CD14-positive monocyte (primary cell): Measurements from ENCODE around the gene IDI1. TPM values are rescaled to one million over a fixed set of nuclear protein-coding genes. Genes with fewer than 3 reads are reported as not detected.

Experiments used
- DNase-seq, 3 donors: peaks; one replicate each; pipeline ENCODE4 v3.0.0-alpha.2; 2011 to 2022
- H2AFZ ChIP-seq: 2 replicates; pipeline ENCODE4 v1.6.0; 2012; ENCODE audit warnings: mild to moderate bottlenecking, low read depth, low read length, inconsistent platforms; ENCODE audit not compliant: insufficient read depth, poor library complexity, severe bottlenecking
- H3K27ac ChIP-seq, 2 donors: 1 replicate in 1 of 2; 2 replicates in 1 of 2; pipeline ENCODE4 v1.5.1; 2012 to 2013; ENCODE audit warnings: low read length in 2 of 2, control low read depth in 1 of 2, inconsistent platforms in 1 of 2, low read depth in 1 of 2, mild to moderate bottlenecking in 1 of 2
- H3K27me3 ChIP-seq, 2 donors: one replicate each; pipeline versions ENCODE4 v1.6.0 to v1.6.1; 2011 to 2013; ENCODE audit warnings: low read length in 2 of 2; ENCODE audit not compliant: control insufficient read depth in 2 of 2, insufficient read depth in 2 of 2
- H3K36me3 ChIP-seq, 2 donors: replicated peaks in 1 of 2; 1 replicate in 1 of 2; 2 replicates in 1 of 2; pipeline versions ENCODE4 v1.5.1 to v1.6.1; 2012 to 2013; ENCODE audit warnings: low read length in 2 of 2, control low read depth in 1 of 2, inconsistent platforms in 1 of 2, mild to moderate bottlenecking in 1 of 2; ENCODE audit not compliant: insufficient read depth in 2 of 2, control insufficient read depth in 1 of 2
- H3K4me1 ChIP-seq, 2 donors: 1 replicate in 1 of 2; 2 replicates in 1 of 2; pipeline versions ENCODE4 v1.5.1 to v1.6.1; 2012 to 2013; ENCODE audit warnings: low read length in 2 of 2, control low read depth in 1 of 2, inconsistent platforms in 1 of 2, mild to moderate bottlenecking in 1 of 2, moderate library complexity in 1 of 2; ENCODE audit not compliant: insufficient read depth in 2 of 2, control insufficient read depth in 1 of 2
- H3K4me2 ChIP-seq: replicated peaks from 2 replicates; pipeline ENCODE3; 2012; ENCODE audit warnings: low read length, moderate library complexity, mild to moderate bottlenecking; ENCODE audit not compliant: poor library complexity, severe bottlenecking; ENCODE audit errors: extremely low read depth
- H3K4me3 ChIP-seq, 3 experiments: fragments of 200-600 bp in 1 of 3; sonication (generic) in 1 of 3; replicated peaks in 1 of 3; 1 replicate in 2 of 3; 2 replicates in 1 of 3; pipeline ENCODE4 v1.5.1; 2011 to 2013; ENCODE audit warnings: low read length in 3 of 3, mild to moderate bottlenecking in 3 of 3, control low read depth in 2 of 3, low read depth in 2 of 3, inconsistent platforms in 1 of 3, moderate library complexity in 1 of 3
- H3K79me2 ChIP-seq: 2 replicates; pipeline ENCODE4 v1.6.0; 2012; ENCODE audit warnings: mild to moderate bottlenecking, control low read depth, inconsistent platforms, low read length, moderate library complexity; ENCODE audit not compliant: insufficient read depth
- H3K9ac ChIP-seq: 2 replicates; pipeline ENCODE4 v1.6.0; 2017; ENCODE audit warnings: low read length, mild to moderate bottlenecking; ENCODE audit not compliant: insufficient read depth, poor library complexity, severe bottlenecking
- H3K9me3 ChIP-seq, 2 donors: replicated peaks in 1 of 2; 1 replicate in 1 of 2; 2 replicates in 1 of 2; pipeline versions ENCODE4 v1.5.1 to v1.6.1; 2012 to 2013; ENCODE audit warnings: low read length in 2 of 2, control low read depth in 1 of 2; ENCODE audit not compliant: control insufficient read depth in 1 of 2, insufficient read depth in 1 of 2
- H4K20me1 ChIP-seq: 2 replicates; pipeline ENCODE4 v1.6.0; 2012; ENCODE audit warnings: mild to moderate bottlenecking, low read length, control low read depth, moderate library complexity; ENCODE audit not compliant: insufficient read depth
- H3K27ac Mint-ChIP-seq, 7 donors: one replicate each; pipeline ENCODE4 v1.8.0; 2020; ENCODE audit warnings: mild to moderate bottlenecking in 7 of 7, mixed read lengths in 7 of 7, moderate library complexity in 6 of 7, inconsistent platforms in 2 of 7
- H3K27me3 Mint-ChIP-seq, 3 donors: one replicate each; pipeline ENCODE4 v1.8.0; 2021 to 2022; ENCODE audit warnings: low read depth in 3 of 3, mild to moderate bottlenecking in 3 of 3, mixed read lengths in 3 of 3, moderate library complexity in 3 of 3, inconsistent platforms in 1 of 3
- H3K36me3 Mint-ChIP-seq, 2 donors: one replicate each; pipeline ENCODE4 v1.8.0; 2020; ENCODE audit warnings: mixed read lengths in 2 of 2, inconsistent platforms in 1 of 2, mild to moderate bottlenecking in 1 of 2
- H3K4me1 Mint-ChIP-seq: one replicate; pipeline ENCODE4 v1.8.0; 2020; ENCODE audit warnings: mild to moderate bottlenecking, mixed read lengths
- H3K4me3 Mint-ChIP-seq, 2 donors: one replicate each; pipeline ENCODE4 v1.8.0; 2020; ENCODE audit warnings: mild to moderate bottlenecking in 2 of 2, mixed read lengths in 2 of 2, moderate library complexity in 1 of 2
- H3K9me3 Mint-ChIP-seq, 7 donors: one replicate each; pipeline ENCODE4 v1.8.0; 2020 to 2022; ENCODE audit warnings: mixed read lengths in 7 of 7, mild to moderate bottlenecking in 6 of 7, moderate library complexity in 6 of 7, inconsistent platforms in 2 of 7
- WGBS: methylation state at CpG from one replicate; pipeline ENCODE4 v1.1.5; 2013; ENCODE audit warnings: missing lambda C conversion rate; ENCODE audit not compliant: insufficient coverage; 5-methylcytosine and 5-hydroxymethylcytosine counted together
- intact Hi-C, 2 donors: fragments of 100-400 bp; cut with micrococcal nuclease; formaldehyde crosslinking; loops; one replicate each; pipeline versions ENCODE4 v1.15.0 to v1.15.1; 2023
- polyA plus RNA-seq, 3 donors: library from polyadenylated mRNA; depleted of rRNA in 1 of 3; unstranded in 2 of 3; stranded (reverse) in 1 of 3; fragments of 300-500 nt in 2 of 3; fragments of >200 nt in 1 of 3; fragmentation: Illumina TruSeq in 2 of 3; gene quantifications; 1 replicate in 2 of 3; 2 replicates in 1 of 3; pipeline ENCODE4 v1.2.3, GENCODE V29; 2012 to 2021
- TF ChIP-seq, protein P1 (sequence below): fragments of 200-600 bp; IDR thresholded peaks from one replicate; pipeline ENCODE4 v1.8.0; 2022; ENCODE audit warnings: antibody characterized with exemption, mild to moderate bottlenecking

The IDI1 gene
- polyA plus RNA-seq, 3 donors: 35.0 to 139 (median 46.9) TPM

DNA sequence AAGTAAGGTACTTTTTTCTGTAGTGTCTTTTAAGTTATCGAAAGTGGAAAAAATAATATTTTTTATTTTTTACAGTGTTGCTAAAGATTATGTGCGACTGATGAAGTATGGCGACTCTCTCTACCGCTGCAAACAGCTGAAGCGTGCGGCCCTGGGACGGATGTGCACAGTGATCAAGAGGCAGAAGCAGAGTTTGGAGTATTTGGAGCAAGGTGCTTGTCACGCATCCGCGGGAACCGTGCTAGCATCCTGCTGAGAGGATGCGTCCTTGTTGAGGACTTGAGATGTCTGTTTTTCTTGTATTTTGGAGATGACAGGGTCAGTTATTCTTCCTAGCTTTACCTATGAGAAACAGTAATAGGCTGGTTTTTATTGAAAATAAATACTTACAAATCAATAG, 52.9 kb downstream of the IDI1 start:
- no peak overlapping the region for H3K4me3 ChIP-seq
- intact Hi-C loops: no loop called here
- H4K20me1 ChIP-seq: peaks cover 15% of the 10 kb centered on the region

DNA sequence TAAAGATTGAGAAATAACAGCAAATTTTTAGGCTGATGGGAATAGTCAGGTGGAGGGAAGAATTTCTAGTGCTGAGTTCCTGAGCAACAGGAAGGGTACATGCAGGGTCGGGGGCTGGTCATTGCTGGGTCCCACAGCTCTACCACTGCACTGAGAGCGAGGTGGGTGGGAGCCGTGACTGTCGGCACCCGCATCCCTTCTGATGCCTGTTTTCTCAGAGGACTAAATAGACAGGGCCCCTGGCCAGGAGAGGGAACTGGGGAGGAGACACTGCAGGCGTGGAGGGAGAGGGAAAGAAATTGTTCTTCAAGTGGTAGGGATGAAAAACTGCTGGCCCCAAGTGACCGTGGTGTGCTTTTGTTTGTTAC, 53.4 kb downstream of the IDI1 start:
- Histone ChIP-seq H3K4me1 (no peaks in the 10 kb centered on the region), H2AFZ (no peak overlapping the region), H3K79me2 (peaks cover 32% of the 10 kb centered on the region), H4K20me1 (peaks cover 20% of the 10 kb centered on the region), H3K27ac (no peak overlapping the region), H3K36me3 (peaks cover 73 to 90% of the 10 kb centered on the region in 2 donors), H3K4me3 (no peak overlapping the region), H3K27me3 (no peaks in the 10 kb centered on the region), H3K9ac (no peak overlapping the region), H3K4me2 (no peak overlapping the region), H3K9me3 (no peaks in the 10 kb centered on the region)
- H3K27ac Mint-ChIP-seq: peak overlapping the region in 3 of 7 donors; percentile 29 to 47 (median 37)
- peaks cover 79 to 89% of the 10 kb centered on the region in 2 donors for H3K36me3 Mint-ChIP-seq
- H3K27me3 Mint-ChIP-seq: peaks cover 0 to 2% (median 1%) of the 10 kb centered on the region in 3 donors
- H3K9me3 Mint-ChIP-seq: peaks cover 0 to 6% (median 2%) of the 10 kb centered on the region in 7 donors
- H3K4me1 Mint-ChIP-seq: no peaks in the 10 kb centered on the region
- intact Hi-C loops: no loop called here
- 95% methylated on average over 7 of the region's 7 CpGs for WGBS
- TF ChIP-seq, protein P1, sequence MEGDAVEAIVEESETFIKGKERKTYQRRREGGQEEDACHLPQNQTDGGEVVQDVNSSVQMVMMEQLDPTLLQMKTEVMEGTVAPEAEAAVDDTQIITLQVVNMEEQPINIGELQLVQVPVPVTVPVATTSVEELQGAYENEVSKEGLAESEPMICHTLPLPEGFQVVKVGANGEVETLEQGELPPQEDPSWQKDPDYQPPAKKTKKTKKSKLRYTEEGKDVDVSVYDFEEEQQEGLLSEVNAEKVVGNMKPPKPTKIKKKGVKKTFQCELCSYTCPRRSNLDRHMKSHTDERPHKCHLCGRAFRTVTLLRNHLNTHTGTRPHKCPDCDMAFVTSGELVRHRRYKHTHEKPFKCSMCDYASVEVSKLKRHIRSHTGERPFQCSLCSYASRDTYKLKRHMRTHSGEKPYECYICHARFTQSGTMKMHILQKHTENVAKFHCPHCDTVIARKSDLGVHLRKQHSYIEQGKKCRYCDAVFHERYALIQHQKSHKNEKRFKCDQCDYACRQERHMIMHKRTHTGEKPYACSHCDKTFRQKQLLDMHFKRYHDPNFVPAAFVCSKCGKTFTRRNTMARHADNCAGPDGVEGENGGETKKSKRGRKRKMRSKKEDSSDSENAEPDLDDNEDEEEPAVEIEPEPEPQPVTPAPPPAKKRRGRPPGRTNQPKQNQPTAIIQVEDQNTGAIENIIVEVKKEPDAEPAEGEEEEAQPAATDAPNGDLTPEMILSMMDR: no peak
- H3K4me3 Mint-ChIP-seq: no peak overlapping the region
- DNase-seq: no peak

More for the DNA sequence above, 52.9 kb downstream of the IDI1 start:
- Histone ChIP-seq H3K27ac (no peak overlapping the region), H3K4me1 (no peaks in the 10 kb centered on the region), H3K79me2 (peaks cover 27% of the 10 kb centered on the region), H3K9ac (no peak overlapping the region), H3K4me2 (no peak overlapping the region), H2AFZ (no peak overlapping the region), H3K27me3 (no peaks in the 10 kb centered on the region), H3K36me3 (peaks cover 77 to 90% of the 10 kb centered on the region in 2 donors), H3K9me3 (no peaks in the 10 kb centered on the region)
- no peak for DNase-seq
- Mint-ChIP-seq H3K27ac (no peak overlapping the region), H3K4me1 (no peaks in the 10 kb centered on the region), H3K4me3 (no peak overlapping the region), H3K9me3 (peaks cover 0 to 9% (median 3%) of the 10 kb centered on the region in 7 donors), H3K36me3 (peaks cover 79 to 89% of the 10 kb centered on the region in 2 donors), H3K27me3 (peaks cover 0 to 1% (median under 1%) of the 10 kb centered on the region in 3 donors)
- WGBS: 97% methylated on average over 8 of the region's 12 CpGs
- TF ChIP-seq, protein P1: no peak
